WTC11 (cell line): ENCODE data around the gene GPC5.

Source experiments
- ETV6 ChIP-seq: sonication (generic); formaldehyde crosslinking; IDR thresholded peaks from 2 replicates; pipeline ENCODE4 v1.8.1; 2022; ENCODE audit warnings: mild to moderate bottlenecking, missing genetic modification reagents
- FOXJ3 ChIP-seq: sonication (generic); formaldehyde crosslinking; IDR thresholded peaks from 2 replicates; pipeline ENCODE4 v1.9.0; 2021; ENCODE audit warnings: missing genetic modification reagents, mild to moderate bottlenecking, borderline replicate concordance
- FOXP1 ChIP-seq: sonication (generic); formaldehyde crosslinking; IDR thresholded peaks from 2 replicates; pipeline ENCODE4 v1.8.0; 2022; ENCODE audit warnings: missing genetic modification reagents, mild to moderate bottlenecking, moderate library complexity, borderline replicate concordance
- MYBL2 ChIP-seq: sonication (generic); formaldehyde crosslinking; IDR thresholded peaks from 2 replicates; pipeline ENCODE4 v1.8.1; 2023; ENCODE audit warnings: mild to moderate bottlenecking, moderate library complexity, missing genetic modification reagents
- RELA ChIP-seq: sonication (generic); formaldehyde crosslinking; IDR thresholded peaks from 2 replicates; pipeline ENCODE4 v1.8.1; 2022; ENCODE audit warnings: missing genetic modification reagents, mild to moderate bottlenecking, borderline replicate concordance
- ZNF317 ChIP-seq: sonication (generic); formaldehyde crosslinking; IDR thresholded peaks from 2 replicates; pipeline ENCODE4 v1.8.1; 2023; ENCODE audit warnings: low read depth, mild to moderate bottlenecking, moderate library complexity, missing genetic modification reagents, borderline replicate concordance
- ZNF416 ChIP-seq: fragments of 250-450 bp; sonication (Bioruptor Pico); IDR thresholded peaks from 2 replicates; pipeline ENCODE4 v1.9.0; 2021; ENCODE audit warnings: mild to moderate bottlenecking, inconsistent platforms
- ZNF671 ChIP-seq: fragments of 250-450 bp; sonication (Bioruptor Pico); IDR thresholded peaks from 2 replicates; pipeline ENCODE4 v1.8.0; 2021; ENCODE audit warnings: mild to moderate bottlenecking
- TF ChIP-seq, protein P1 (sequence below): fragments of 200-600 bp; IDR thresholded peaks from 2 replicates; pipeline ENCODE4 v1.8.0; 2022; ENCODE audit warnings: antibody characterized with exemption
- TF ChIP-seq, protein P2 (sequence below): fragments of 250-450 bp; sonication (Bioruptor Pico); IDR thresholded peaks from 2 replicates; pipeline ENCODE4 v1.9.0; 2021; ENCODE audit warnings: mild to moderate bottlenecking, borderline replicate concordance
- TF ChIP-seq, protein P3 (sequence below): sonication (generic); formaldehyde crosslinking; conservative IDR thresholded peaks from 2 replicates; pipeline ENCODE4 v1.8.1; 2022; ENCODE audit warnings: mild to moderate bottlenecking, missing genetic modification reagents
- TF ChIP-seq, protein P4 (sequence below): sonication (generic); formaldehyde crosslinking; IDR thresholded peaks from 2 replicates; pipeline ENCODE4 v1.8.1; 2023; ENCODE audit warnings: mild to moderate bottlenecking, moderate library complexity, missing genetic modification reagents
- TF ChIP-seq, protein P5 (sequence below): sonication (generic); formaldehyde crosslinking; IDR thresholded peaks from 2 replicates; pipeline ENCODE4 v1.8.1; 2022; ENCODE audit warnings: low read depth, missing genetic modification reagents, borderline replicate concordance

DNA sequence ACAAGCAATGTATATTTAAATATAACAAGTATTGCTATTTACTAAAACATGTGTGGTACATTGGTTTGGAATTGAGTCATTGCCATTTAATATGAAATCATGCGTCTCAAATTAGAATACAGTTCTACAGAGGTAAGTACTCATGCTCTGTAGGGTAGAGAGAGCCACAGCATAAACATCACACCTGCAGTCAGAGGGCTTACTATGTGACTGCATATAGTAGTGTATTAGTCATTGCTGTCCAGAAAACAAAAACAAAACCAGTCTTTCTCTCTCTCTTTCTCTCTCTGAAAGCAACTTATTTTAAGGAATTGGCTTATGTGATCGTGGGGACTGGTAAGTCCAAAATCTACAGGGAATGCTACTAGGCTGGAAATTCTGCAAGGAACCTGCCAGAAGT, 370.3 kb downstream of the GPC5 start:
- TF ChIP-seq RELA (CRISPR knock-in tag) (no peak), ZNF416 (no peak), FOXJ3 (CRISPR knock-in tag) (no peak), ZNF317 (CRISPR knock-in tag) (no peak), ZNF671 (CRISPR knock-in tag) (no peak), ETV6 (no peak), FOXP1 (CRISPR knock-in tag) (no peak), MYBL2 (CRISPR knock-in tag) (no peak)
- TF ChIP-seq, protein P1, sequence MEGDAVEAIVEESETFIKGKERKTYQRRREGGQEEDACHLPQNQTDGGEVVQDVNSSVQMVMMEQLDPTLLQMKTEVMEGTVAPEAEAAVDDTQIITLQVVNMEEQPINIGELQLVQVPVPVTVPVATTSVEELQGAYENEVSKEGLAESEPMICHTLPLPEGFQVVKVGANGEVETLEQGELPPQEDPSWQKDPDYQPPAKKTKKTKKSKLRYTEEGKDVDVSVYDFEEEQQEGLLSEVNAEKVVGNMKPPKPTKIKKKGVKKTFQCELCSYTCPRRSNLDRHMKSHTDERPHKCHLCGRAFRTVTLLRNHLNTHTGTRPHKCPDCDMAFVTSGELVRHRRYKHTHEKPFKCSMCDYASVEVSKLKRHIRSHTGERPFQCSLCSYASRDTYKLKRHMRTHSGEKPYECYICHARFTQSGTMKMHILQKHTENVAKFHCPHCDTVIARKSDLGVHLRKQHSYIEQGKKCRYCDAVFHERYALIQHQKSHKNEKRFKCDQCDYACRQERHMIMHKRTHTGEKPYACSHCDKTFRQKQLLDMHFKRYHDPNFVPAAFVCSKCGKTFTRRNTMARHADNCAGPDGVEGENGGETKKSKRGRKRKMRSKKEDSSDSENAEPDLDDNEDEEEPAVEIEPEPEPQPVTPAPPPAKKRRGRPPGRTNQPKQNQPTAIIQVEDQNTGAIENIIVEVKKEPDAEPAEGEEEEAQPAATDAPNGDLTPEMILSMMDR, result no peak
- TF ChIP-seq, protein P2, sequence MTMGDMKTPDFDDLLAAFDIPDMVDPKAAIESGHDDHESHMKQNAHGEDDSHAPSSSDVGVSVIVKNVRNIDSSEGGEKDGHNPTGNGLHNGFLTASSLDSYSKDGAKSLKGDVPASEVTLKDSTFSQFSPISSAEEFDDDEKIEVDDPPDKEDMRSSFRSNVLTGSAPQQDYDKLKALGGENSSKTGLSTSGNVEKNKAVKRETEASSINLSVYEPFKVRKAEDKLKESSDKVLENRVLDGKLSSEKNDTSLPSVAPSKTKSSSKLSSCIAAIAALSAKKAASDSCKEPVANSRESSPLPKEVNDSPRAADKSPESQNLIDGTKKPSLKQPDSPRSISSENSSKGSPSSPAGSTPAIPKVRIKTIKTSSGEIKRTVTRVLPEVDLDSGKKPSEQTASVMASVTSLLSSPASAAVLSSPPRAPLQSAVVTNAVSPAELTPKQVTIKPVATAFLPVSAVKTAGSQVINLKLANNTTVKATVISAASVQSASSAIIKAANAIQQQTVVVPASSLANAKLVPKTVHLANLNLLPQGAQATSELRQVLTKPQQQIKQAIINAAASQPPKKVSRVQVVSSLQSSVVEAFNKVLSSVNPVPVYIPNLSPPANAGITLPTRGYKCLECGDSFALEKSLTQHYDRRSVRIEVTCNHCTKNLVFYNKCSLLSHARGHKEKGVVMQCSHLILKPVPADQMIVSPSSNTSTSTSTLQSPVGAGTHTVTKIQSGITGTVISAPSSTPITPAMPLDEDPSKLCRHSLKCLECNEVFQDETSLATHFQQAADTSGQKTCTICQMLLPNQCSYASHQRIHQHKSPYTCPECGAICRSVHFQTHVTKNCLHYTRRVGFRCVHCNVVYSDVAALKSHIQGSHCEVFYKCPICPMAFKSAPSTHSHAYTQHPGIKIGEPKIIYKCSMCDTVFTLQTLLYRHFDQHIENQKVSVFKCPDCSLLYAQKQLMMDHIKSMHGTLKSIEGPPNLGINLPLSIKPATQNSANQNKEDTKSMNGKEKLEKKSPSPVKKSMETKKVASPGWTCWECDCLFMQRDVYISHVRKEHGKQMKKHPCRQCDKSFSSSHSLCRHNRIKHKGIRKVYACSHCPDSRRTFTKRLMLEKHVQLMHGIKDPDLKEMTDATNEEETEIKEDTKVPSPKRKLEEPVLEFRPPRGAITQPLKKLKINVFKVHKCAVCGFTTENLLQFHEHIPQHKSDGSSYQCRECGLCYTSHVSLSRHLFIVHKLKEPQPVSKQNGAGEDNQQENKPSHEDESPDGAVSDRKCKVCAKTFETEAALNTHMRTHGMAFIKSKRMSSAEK (CRISPR knock-in tag), result no peak
- TF ChIP-seq, protein P3, sequence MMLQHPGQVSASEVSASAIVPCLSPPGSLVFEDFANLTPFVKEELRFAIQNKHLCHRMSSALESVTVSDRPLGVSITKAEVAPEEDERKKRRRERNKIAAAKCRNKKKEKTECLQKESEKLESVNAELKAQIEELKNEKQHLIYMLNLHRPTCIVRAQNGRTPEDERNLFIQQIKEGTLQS (CRISPR knock-in tag), result no peak
- TF ChIP-seq, protein P4, sequence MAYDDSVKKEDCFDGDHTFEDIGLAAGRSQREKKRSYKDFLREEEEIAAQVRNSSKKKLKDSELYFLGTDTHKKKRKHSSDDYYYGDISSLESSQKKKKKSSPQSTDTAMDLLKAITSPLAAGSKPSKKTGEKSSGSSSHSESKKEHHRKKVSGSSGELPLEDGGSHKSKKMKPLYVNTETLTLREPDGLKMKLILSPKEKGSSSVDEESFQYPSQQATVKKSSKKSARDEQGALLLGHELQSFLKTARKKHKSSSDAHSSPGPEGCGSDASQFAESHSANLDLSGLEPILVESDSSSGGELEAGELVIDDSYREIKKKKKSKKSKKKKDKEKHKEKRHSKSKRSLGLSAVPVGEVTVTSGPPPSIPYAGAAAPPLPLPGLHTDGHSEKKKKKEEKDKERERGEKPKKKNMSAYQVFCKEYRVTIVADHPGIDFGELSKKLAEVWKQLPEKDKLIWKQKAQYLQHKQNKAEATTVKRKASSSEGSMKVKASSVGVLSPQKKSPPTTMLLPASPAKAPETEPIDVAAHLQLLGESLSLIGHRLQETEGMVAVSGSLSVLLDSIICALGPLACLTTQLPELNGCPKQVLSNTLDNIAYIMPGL (CRISPR knock-in tag), result no peak
- TF ChIP-seq, protein P5, sequence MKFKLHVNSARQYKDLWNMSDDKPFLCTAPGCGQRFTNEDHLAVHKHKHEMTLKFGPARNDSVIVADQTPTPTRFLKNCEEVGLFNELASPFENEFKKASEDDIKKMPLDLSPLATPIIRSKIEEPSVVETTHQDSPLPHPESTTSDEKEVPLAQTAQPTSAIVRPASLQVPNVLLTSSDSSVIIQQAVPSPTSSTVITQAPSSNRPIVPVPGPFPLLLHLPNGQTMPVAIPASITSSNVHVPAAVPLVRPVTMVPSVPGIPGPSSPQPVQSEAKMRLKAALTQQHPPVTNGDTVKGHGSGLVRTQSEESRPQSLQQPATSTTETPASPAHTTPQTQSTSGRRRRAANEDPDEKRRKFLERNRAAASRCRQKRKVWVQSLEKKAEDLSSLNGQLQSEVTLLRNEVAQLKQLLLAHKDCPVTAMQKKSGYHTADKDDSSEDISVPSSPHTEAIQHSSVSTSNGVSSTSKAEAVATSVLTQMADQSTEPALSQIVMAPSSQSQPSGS (CRISPR knock-in tag), result no peak
